SIG-M5 treated with dmso at 0.1 percent for 504 hours (cell line): ENCODE data around the gene PRKCA.

Experiments
- DNase-seq: peaks from one replicate; lab custom pipeline; 2025; ENCODE audit not compliant: unreplicated experiment; lab: John Stamatoyannopoulos, UW

The PRKCA gene

DNA sequence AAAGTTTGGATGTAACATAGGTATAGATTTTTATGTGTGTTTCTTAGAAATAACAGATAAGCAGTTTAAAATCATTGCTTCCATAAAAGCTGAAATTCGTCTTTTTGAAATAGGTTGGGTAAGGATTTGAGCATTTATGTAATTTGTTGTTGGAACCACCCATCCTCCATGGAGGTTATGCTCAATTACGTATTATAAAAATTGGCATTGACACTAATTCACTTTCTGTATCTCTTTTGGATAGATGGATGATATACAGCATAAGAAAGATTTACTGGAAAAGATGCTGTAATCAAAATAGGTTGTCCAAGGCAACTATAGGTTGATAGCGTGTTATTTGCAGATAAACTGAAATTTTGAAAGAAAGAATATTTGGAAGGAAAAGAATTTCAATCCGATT, 105.5 kb downstream of the PRKCA start:
- DNase-seq, result no peak

DNA sequence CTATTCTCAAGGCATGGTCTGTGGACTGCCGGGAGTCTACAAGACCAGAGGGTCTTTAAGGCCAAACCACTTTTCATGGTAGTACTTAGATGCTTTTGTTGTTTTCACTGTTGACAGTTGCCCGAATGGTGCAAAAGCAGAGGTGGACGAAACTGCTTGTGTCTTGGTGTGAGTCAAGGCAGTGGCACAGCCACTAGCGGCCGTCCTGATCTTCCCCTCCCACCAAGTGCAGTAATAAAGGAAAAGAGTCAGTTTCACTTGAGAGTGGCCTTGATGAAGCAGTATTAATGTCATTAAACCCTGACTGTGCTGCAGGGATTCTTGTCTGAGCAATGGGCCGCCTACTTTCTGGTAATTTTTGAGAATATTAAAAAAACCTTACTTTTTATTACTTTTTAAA, 109.1 kb downstream of the PRKCA start:
- no peak for DNase-seq

GRCh38 chr17:66412857-66413558, 110.6 kb downstream of the PRKCA start:
- no peak for DNase-seq

GRCh38 chr17:66413559-66414520, 111.4 kb downstream of the PRKCA start:
- no peak for DNase-seq

- DNase-seq, result no peak
Measured at GRCh38 chr17:66414561-66415175, 112.3 kb downstream of the PRKCA start.

GRCh38 chr17:66415366-66416206, 113.2 kb downstream of the PRKCA start:
- DNase-seq, result no peak

DNA sequence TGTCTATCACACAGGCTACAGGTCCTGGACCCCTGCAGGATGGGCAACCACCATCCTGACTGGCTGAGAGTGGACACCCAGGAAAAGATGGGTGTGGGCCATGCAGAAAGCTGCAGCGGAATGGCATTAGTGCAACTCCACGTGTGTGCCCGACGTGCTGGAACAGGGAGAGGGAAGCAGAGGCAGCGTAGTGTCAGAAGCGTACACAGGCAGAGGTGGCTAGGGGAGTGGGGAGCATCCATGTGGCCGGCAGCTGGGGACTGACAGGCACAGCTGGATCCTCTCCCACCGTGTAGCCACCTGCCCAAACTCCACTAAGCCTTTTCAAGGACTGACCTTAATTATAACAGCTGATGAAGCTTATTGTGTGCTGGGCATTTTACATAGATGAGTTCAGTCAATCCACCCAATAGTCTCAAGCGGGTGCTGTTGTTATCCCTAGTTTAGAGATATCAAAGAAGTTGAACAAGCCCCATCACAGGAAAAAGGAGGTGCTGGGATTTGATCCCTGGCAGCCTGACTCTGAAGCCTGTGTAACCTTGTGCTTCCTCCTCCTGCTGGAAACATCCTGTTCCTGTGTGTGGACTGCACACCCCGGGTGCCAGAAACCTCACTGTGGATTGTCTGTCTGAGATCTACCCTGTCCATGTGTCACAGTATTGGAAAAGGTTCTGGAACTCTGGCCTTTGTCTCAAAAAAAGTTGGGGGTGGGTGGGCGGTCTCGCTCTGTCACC, 114.0 kb downstream of the PRKCA start:
- no peak for DNase-seq

DNA sequence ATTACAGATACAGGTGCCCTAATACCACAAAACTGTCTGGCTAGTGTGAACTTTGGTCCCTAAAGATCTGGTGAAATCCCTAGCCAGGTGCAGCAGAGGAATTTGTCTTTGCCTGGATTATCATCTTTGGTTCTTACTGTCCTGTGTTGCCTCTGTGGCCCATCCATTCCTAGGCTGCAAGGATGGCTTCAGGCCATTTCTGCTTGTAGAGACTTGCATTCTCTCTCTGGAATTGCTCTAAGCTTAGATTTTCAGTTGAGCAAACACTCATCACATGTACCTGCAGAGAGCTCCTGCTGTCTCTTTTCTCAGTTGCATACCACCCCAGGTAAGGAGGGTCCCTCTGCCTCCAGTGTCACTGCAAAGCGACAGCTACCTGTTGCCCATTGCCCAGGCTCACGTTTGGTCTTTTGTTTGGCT, 114.9 kb downstream of the PRKCA start:
- DNase-seq, result no peak

DNA sequence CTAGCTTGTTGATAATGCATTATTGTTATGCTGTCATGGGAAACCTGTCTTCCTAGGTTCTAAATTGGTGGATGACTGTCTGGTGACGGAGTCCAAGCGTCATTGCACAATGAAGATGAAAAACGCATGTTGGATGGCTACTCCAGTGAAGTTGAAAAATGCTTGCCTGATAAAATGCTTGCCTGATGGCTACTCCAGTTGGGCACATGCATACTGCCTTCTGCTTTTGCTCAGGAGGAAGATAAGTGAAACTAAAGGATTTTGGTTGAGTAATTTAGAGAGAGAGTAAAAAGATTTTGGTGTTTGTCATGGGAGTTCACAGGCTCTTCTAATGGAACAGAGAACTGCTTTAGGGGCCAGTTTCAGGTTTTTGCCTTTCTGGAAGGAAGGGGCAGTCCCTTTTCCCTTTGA, 118.6 kb downstream of the PRKCA start:
- no peak for DNase-seq

- DNase-seq, result no peak
Measured at GRCh38 chr17:66422186-66422585, 119.8 kb downstream of the PRKCA start.

- no peak for DNase-seq
Measured at GRCh38 chr17:66423056-66423955, 120.9 kb downstream of the PRKCA start.

DNA sequence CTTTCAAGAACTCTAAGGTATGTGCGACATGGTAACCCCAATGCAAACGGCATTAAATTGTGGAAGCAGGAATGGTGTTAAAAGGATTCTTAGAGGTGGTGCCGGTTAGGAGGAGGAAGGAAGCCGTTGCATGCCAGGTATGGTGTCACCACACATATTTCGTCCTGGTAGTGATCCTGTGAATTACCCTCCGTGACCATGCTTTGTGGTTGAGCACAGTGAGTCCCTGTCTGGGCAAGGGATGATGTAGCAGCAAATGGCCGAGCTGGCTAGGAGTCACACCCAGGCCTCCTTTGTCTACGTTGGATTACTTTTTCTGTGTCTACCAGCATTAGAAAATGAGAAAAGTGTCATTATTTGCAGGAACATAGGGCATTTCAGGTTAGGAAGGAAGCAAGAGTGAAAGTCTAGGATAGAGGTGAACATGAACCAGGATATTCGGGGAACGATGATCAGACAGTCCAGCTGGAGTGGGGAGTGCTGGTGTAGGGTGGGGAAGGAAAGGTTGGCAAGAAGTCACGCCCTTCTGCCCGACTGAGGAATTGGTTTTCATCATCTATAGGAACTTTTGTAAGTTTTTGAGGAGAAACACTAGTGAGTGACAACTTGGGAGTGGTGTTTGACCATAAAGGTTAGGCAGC, 123.5 kb downstream of the PRKCA start:
- no peak for DNase-seq

DNA sequence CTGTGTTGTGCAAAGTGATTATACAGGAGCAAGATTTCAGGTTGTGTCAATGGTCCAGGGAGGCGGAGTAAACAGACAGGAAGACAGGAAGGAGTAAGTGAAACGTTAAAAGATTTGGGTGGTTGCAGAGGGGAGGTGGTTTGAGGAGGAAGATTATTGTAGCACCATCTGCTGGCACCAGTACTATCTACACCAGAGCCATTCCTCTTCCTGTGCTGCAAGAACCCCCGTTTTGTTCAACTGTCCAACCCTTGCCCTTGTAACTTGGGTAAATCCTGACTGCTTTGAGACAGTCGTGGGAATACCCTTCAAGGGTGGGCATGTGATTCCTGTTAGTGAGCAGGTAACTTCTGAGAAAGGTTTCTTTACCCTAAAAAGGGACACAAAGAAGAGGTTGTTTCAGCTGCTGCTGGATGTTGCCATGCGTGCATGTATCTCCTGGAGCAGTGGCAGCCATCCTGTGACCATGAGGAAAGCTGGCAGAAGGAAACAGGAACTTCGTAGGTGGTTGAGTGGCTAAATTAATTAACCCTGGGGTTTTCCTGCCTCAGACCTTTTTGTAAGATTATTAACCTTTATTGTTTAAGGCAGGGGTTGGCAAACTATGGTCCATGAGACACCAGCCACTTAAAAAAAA, 124.1 kb downstream of the PRKCA start:
- DNase-seq, result peak; percentile 52

GRCh38 chr17:66427134-66427533, 124.7 kb downstream of the PRKCA start:
- DNase-seq, result no peak

- DNase-seq, result peak; percentile 30
Measured at GRCh38 chr17:66429680-66430079, 127.3 kb downstream of the PRKCA start.

DNA sequence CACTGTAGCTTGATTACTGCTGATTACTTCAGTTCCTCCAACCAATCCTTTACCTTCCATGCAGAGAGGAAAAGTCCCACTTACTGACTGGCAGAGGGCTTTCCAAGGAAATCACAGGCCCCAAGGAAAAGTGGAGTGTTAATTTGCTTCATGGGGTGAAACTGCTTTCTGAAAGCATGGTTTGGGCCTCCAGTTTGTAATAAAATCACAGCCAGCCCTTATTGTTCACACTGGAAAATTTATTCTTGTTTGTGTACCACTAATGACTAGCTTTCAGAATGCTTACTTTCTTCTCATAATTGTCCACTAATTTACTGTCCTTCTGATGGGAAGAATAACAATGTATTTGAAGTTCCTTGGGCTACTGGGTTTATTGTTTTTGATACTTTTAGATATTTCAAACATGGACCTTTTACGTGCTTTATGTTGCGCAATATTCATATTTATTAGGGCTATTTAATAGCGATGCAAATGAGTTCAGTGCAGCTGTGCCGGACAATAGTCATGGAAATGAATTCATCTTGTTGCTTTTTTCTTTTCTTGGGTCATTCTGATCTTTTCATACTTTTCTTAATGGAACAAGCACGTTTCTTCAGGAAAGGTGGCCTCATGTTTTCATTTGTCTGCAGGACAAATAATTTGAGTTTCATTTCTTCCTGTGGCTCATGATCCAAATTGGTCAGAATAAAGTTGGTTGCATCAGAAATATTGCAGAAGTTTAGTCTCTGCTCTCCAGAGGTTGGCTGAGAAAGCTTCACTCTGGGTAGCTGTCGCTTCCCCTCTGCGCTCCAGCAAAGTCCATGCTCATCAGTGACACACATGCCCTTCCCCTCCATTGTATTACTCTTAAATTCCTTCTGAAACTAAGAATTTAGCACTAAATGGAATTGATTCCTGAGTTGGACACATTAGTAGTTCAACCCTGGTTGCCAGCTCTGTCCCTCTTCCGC, 128.7 kb downstream of the PRKCA start:
- DNase-seq, result peak; percentile 11

- DNase-seq, result no peak
Measured at GRCh38 chr17:66431910-66432309, 129.5 kb downstream of the PRKCA start.
